ENCODE data around the gene SMYD2.
"Not testable (repeated sequence)": the region's sequence is repeated elsewhere in the genome, so short reads cannot be mapped to it uniquely, and the experiment has no call there.

SMYD2 gene

GRCh38 chr1:214271995-214272731 is 8.8 kb upstream of the SMYD2 start:
- DNase-seq (ENCODE audit: low read depth): no peak

GRCh38 chr1:214272964-214273533 is 7.9 kb upstream of the SMYD2 start:
- no peak for DNase-seq (ENCODE audit: low read depth)

GRCh38 chr1:214275700-214276099 is 5.3 kb upstream of the SMYD2 start:
- DNase-seq (ENCODE audit: low read depth): not testable (repeated sequence)

- no peak for DNase-seq (ENCODE audit: low read depth)
Observed at GRCh38 chr1:214276786-214277185, 4.2 kb upstream of the SMYD2 start.

DNA sequence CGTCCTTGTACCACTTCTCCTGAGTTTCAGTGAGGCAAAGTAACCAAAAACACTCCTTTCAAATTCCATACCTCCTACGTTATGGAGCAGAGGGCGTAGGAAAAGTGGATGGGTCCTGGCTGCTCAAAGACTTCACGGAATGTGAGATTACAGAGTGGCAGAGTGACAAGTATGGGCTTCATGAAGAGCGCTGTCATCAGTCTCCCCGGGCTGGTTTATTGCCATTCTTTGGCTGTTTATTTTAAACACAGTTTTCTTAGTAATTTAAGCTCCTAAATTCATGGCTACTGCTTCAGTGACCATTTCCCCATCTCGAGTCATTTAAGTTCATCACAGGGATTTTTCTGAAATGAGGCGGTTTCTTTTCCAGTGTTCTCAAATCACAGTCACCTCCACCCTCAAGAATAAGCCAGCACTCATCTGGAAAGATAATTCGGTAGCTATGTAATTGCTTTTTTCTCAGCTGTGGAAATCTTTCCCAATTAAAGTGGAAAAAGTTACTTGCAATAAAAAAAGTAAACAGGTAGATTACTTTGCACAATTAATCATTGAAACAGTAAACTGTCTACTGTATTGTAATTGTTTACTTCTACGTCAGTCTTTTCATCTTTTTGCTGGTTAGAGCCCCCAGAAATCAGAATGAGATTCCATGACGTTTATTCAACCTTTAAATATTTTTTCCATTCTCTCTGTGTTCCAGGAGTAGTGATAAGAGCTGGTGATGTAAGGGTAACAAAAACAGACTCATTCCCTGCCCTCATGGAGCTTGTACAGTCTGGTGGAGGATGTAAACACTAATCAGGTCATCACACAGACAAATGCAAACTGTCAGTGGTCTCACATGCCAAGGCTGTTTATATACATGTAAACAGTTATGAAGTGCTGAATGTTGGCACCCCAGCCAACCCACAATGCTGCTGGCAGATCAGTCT is 3.0 kb upstream of the SMYD2 start:
- DNase-seq (ENCODE audit: low read depth): no peak

DNA sequence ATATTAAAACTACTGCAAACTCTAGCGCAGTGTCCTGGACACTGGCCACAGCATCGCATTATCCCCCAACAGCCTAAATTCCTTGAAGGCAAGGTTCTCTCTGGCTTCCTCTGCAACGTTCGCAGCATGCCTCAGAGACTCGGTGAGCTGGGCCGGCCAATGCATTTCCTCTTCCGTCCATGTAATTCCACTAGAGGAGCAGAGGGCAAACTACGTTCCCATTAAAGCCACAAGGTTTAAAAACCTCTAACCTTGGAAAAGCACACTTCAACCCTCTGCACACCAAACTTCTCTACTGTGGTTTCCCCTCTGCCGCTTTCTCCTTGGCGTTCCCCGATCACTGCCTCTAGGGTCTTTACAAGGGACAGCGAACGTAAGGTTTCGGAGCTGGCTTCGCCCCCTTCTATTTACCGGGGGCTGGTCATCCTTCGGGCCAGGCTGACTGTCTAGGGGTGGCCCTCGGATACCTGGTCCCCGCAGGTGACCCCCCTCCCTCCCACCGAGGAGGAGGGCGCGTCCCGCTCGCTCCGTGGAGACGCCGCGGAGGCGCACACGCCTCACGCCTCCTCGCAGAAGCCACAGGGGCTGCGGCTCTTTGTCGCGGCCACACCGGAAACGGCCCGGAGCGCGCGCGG is 456 bp upstream of the SMYD2 start:
- peak; percentile 1 for DNase-seq (ENCODE audit: low read depth)

DNA sequence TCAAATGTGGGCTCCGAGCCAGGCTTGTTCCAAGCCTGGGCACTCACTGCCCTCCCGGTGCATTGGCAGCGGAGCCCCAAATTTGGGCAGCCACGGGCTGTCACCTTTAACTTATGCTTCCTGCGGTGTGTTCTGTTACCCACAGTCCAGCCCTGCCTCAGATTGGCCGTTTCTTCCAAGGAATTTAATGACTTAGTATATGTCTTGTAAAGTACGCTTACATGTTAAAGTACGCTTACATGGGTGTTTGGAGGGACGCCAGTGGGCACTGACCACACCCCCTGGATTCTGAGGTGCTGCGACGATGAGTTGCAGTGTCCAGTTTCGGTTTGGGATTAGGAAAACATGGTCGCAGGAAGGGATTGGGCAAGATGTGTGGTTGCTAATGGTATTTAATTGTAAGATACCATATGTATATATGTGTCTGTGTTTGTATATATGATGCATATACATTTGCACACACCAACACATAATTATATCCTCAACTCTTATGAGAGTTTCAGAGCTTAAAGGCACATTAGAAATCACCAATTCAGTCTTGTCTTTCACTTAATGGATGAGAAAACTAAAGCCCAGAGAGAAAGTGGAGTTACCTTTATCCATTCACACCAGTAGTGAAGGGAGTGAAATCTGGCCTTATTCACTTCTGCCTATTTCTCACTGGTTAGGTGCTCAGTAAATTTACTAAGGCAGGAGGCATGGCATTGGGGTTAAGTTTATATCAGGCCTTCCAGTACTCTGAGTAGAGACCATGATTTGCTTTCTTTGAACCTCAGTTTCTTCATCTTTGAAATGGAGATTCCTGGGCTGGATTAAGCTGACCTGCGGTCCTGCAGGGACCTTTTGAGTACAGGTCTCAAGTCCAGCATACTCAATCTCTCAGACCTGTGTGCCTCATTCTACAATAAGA is 1.0 kb downstream of the SMYD2 start:
- DNase-seq (ENCODE audit: low read depth): no peak

DNA sequence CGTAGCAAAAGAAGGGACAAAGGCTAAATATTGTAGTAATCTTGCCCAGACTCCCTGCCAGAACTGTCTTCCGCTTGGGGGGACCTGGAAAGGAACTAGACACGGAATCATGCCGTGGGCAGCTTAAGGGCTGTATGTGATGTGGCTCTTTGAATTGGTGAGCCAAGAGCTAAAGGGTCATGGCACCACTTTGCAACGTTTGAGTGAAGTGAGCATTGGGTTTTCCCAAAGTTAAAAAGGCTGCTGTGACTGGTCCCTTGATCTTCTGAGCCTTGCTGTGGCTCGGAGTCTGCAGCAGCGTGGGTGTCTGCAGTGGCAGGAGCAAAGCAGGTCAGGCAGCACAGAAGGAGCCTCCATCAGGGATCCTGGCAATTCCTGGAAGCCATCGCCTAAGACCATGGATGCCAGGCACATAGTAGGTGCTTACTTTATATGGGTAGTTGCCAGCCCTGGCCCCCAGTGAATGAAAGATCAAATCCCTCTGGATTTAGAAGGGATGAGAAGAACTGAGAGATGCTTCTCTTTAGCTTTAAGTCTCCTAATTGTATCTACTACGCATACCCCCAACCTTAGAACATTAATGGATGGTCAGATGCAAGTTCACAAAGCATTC is 1.8 kb downstream of the SMYD2 start:
- DNase-seq (ENCODE audit: low read depth): peak; percentile 1

DNA sequence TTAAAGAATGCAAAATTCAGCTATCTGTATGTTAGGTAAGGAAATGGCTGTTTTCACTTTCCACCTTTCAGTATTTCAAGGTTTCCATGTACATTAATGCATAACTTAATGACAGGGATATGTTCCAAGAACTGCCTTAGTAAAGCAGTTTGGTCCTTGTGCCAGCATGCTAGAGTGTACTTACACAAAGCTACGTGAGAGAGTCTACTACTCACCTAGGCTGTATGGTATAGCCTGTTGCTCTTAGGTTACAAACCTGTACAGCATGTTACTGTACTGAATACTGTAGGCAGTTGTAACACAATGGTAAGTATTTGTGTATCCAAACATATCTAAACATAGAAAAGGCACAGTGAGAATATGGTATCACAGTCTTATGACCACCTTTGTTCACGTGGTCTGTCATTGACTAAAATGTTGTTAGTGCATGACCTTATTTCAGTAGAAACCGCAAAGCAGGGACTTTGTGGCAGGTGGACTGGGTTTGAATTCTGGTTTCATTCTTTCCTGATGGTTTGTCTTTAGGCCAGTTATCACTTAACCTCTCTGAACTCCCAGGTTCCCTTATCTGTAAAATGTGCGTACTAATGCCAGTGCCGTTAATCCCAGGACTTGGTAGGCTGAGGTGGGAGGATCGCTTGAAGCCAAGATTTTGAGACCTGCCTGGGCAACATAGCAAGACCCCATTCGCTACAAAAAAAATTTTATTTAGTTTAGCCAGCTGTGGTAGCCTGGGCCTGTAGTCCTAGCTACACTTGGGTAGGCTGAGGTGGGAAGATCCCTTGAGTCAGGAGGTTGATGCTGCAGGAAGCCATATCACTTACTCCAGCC is 4.9 kb downstream of the SMYD2 start:
- no peak for DNase-seq (ENCODE audit: low read depth)

- no peak for DNase-seq (ENCODE audit: low read depth)
Observed at GRCh38 chr1:214287884-214288283, 6.9 kb downstream of the SMYD2 start.

- no peak for DNase-seq (ENCODE audit: low read depth)
Observed at GRCh38 chr1:214289574-214290272, 8.8 kb downstream of the SMYD2 start.

DNA sequence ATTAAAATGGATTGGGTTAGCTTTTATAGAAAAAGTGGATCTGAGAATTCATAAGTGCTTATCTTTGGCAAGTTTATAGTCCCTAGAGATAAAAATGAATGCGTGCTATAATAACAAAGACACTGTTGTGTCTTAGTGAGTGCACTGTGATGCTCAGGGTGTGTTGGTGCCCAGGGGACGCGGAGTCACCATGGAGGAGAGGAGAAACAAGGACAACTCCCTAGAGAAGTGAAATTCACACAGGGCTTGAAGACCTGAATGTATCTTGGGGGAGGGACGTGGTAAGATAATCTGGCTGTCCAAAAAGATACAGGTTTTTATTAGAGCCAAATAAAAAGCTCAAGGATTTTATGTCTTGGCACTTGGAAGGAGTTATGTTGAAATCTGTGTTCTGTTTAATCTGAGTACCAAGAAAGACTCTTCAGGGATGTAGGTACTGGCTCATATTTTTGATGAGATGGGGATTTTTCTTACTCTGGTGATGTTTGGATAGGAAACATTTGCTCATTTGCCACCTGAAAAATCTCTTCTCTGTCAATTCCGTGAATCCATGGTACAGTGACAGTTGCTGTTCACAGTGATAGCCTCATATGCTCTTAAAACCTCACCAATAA is 9.6 kb downstream of the SMYD2 start:
- DNase-seq (ENCODE audit: low read depth): no peak

DNA sequence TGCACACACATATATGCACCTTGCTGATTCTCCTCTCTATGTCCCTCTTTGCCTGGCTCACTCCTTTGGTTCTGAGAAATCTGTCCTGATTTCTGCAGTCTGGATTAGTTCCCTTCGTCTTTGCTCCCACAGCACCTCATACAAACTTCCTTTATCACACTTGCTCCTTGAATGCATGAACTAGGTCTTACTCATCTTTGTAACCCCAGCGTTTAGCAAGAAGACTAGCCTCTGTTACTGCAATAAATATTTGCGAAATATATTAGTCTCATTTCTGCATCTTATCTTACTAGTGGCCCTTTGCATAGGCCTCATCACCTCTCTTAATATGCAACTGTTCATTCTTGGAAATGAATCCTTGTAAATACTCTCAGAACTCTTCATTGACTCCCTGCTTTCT is 11.4 kb downstream of the SMYD2 start:
- DNase-seq (ENCODE audit: low read depth): no peak

GRCh38 chr1:214295934-214296333 is 15.0 kb downstream of the SMYD2 start:
- no peak for DNase-seq (ENCODE audit: low read depth)

DNA sequence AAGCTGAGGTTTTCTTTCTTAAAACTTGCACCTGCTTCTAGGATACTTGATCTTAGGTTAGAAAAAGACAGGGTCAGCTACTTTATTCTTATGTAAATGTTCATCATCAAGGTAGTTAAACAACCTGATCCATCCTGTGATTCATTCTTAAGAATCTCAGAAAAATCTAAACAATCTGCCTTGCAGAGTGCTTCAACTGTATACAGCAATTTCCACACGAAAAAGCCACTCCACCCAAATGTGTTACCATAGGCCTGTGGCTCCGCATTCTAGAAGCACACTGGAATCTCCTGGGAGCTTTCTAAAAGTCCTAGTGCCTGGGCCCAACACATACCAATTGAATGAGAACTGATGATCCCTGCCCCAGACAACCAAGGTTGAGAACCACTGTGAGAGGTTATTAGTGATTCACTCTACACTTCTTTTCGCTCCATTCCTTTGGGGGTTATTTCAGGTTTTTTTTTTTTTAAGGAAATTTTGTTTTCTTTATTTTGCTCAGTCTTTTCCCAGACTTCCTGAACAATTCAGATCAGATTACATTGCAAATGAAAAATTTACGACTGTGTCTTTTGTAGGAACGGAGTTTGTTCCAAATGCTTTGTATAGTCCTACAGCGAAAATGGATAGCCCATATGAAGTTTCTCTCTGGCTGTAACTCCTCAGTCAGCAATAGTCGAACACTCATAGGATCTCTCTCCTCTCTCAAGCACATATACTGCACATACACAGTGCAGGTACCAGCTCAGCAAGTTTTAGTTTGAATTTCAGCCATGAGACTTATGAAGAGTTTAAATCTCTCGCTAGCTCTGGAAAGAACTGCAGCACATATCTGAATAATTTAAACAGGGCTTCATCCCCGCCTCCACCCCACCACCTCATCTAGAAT is 16.1 kb downstream of the SMYD2 start:
- no peak for DNase-seq (ENCODE audit: low read depth)

DNA sequence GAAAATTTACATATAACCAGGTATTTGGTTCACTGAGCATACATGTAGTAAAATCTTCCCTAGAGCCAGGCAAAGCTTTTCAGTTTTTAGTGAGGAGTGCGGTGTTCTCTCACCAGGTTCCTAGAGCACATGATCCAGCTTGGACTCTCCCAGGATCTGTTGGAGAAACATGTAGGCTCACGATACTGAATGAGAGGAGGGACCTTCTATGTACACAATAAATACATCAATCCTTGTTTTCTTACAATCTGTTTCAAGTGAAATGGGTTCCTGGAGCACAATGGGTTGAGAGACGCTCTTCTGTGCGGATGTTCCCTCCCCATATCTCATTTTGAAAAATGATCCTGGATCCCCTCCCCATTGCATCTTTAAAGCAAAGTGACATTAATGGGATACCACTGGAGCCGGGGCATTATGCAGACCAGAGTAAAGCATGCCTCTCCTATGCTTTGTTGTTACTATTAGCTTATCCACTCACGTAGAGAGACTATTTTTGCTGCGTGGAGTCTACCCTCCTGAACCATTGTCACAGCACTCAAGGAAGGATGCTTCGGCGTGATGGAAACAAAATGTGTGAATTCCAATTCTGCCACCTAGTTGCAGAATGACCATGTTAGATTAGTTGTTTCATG is 19.3 kb downstream of the SMYD2 start:
- DNase-seq (ENCODE audit: low read depth): no peak

GRCh38 chr1:214301526-214301925 is 20.6 kb downstream of the SMYD2 start:
- no peak for DNase-seq (ENCODE audit: low read depth)

Measured in stimulated activated CD8-positive, alpha-beta memory T cell treated with anti-CD3 and anti-CD28 coated beads, Interleukin-12 subunit alpha, Interleukin-12 subunit beta, amount 100 ng/mL, for 4 hours (primary cell).